IgD-negative memory B cell (primary cell): ENCODE results near the gene FGD6. TPM values are rescaled to one million over a fixed set of nuclear protein-coding genes. Genes with fewer than 3 reads are reported as not detected.
"Not testable (repeated sequence)": the region's sequence is repeated elsewhere in the genome, so short reads cannot be mapped to it uniquely, and the experiment has no call there.

ENCODE experiments used
- H3K27ac Mint-ChIP-seq, 3 donors: one replicate each; pipeline ENCODE4 v1.8.0; 2020 to 2022; ENCODE audit warnings: mild to moderate bottlenecking in 3 of 3, mixed read lengths in 3 of 3, moderate library complexity in 1 of 3
- H3K27me3 Mint-ChIP-seq: one replicate; pipeline ENCODE4 v1.8.0; 2021; ENCODE audit warnings: mixed read lengths
- H3K36me3 Mint-ChIP-seq: one replicate; pipeline ENCODE4 v1.8.0; 2020; ENCODE audit warnings: mild to moderate bottlenecking, mixed read lengths
- H3K4me1 Mint-ChIP-seq, 3 donors: one replicate each; pipeline ENCODE4 v1.8.0; 2020 to 2022; ENCODE audit warnings: mixed read lengths in 3 of 3, mild to moderate bottlenecking in 1 of 3
- H3K4me3 Mint-ChIP-seq, 4 donors: one replicate each; pipeline ENCODE4 v1.8.0; 2020 to 2022; ENCODE audit warnings: mild to moderate bottlenecking in 4 of 4, mixed read lengths in 4 of 4, moderate library complexity in 3 of 4
- H3K9me3 Mint-ChIP-seq, 3 donors: one replicate each; pipeline ENCODE4 v1.8.0; 2020 to 2021; ENCODE audit warnings: mixed read lengths in 3 of 3, mild to moderate bottlenecking in 1 of 3
- polyA plus RNA-seq: library from polyadenylated mRNA; unstranded; fragments of 300-500 nt; fragmentation: Illumina TruSeq; gene quantifications from one replicate; pipeline ENCODE4 v1.2.3, GENCODE V29; 2021

FGD6 gene
- polyA plus RNA-seq, 1 donor from 2014 or later, result 5.0 TPM

- no peaks in the 10 kb centered on the region for H3K9me3 Mint-ChIP-seq
- H3K36me3 Mint-ChIP-seq, result peaks cover 3% of the 10 kb centered on the region
- peaks cover 37 to 57% (median 43%) of the 10 kb centered on the region in 3 donors for H3K4me1 Mint-ChIP-seq
- H3K27me3 Mint-ChIP-seq, result peaks cover 2% of the 10 kb centered on the region
- H3K4me3 Mint-ChIP-seq, result peak overlapping the region in 2 of 4 donors; percentile 6 to 33
- peak overlapping the region; percentile 22 to 81 (median 47) for H3K27ac Mint-ChIP-seq
These were observed 12.1 kb downstream of the FGD6 start for GRCh38 chr12:95205016-95205624.

- peaks cover 35 to 53% (median 42%) of the 10 kb centered on the region in 3 donors for H3K4me1 Mint-ChIP-seq
- peak overlapping the region; percentile 22 to 81 (median 47) for H3K27ac Mint-ChIP-seq
- H3K4me3 Mint-ChIP-seq, result peak overlapping the region in 3 of 4 donors; percentile 41 to 87 (median 61)
- H3K36me3 Mint-ChIP-seq, result peaks cover 3% of the 10 kb centered on the region
- peaks cover 2% of the 10 kb centered on the region for H3K27me3 Mint-ChIP-seq
- no peaks in the 10 kb centered on the region for H3K9me3 Mint-ChIP-seq
These were observed 13.0 kb downstream of the FGD6 start for GRCh38 chr12:95204141-95204866.

GRCh38 chr12:95203487-95204030 is 13.7 kb downstream of the FGD6 start:
- H3K27ac Mint-ChIP-seq, result peak overlapping the region; percentile 54 to 81 (median 64)
- peak overlapping the region; percentile 19 to 65 (median 56) for H3K4me3 Mint-ChIP-seq
- peaks cover 3% of the 10 kb centered on the region for H3K36me3 Mint-ChIP-seq
- peaks cover 38 to 53% (median 45%) of the 10 kb centered on the region in 3 donors for H3K4me1 Mint-ChIP-seq
- H3K9me3 Mint-ChIP-seq, result no peaks in the 10 kb centered on the region
- peaks cover 2% of the 10 kb centered on the region for H3K27me3 Mint-ChIP-seq

GRCh38 chr12:95202691-95203486 is 14.4 kb downstream of the FGD6 start:
- peak overlapping the region; percentile 54 to 83 (median 64) for H3K27ac Mint-ChIP-seq
- H3K27me3 Mint-ChIP-seq, result peaks cover 2% of the 10 kb centered on the region
- H3K9me3 Mint-ChIP-seq, result no peaks in the 10 kb centered on the region
- peak overlapping the region; percentile 19 to 86 (median 58) for H3K4me3 Mint-ChIP-seq
- H3K4me1 Mint-ChIP-seq, result peaks cover 40 to 60% (median 48%) of the 10 kb centered on the region in 3 donors
- peaks cover 3% of the 10 kb centered on the region for H3K36me3 Mint-ChIP-seq

- Mint-ChIP-seq H3K9me3 (no peaks in the 10 kb centered on the region), H3K4me1 (peaks cover 40 to 61% (median 51%) of the 10 kb centered on the region in 3 donors), H3K36me3 (peaks cover 3% of the 10 kb centered on the region), H3K27me3 (peaks cover 6% of the 10 kb centered on the region), H3K4me3 (peak overlapping the region; percentile 39 to 93 (median 70)), H3K27ac (peak overlapping the region; percentile 4 to 82 (median 79))
These were observed 16.1 kb downstream of the FGD6 start for GRCh38 chr12:95201056-95201670.

GRCh38 chr12:95200128-95200894 is 17.0 kb downstream of the FGD6 start:
- Mint-ChIP-seq H3K27me3 (peaks cover 6% of the 10 kb centered on the region), H3K27ac (peak overlapping the region; percentile 79 to 95 (median 93)), H3K9me3 (no peaks in the 10 kb centered on the region), H3K4me3 (peak overlapping the region; percentile 34 to 93 (median 56)), H3K4me1 (peaks cover 37 to 56% (median 46%) of the 10 kb centered on the region in 3 donors), H3K36me3 (peaks cover 3% of the 10 kb centered on the region)

GRCh38 chr12:95198914-95199313 is 18.4 kb downstream of the FGD6 start:
- peaks cover 6% of the 10 kb centered on the region for H3K27me3 Mint-ChIP-seq
- H3K4me1 Mint-ChIP-seq, result peaks cover 32 to 46% (median 39%) of the 10 kb centered on the region in 3 donors
- H3K9me3 Mint-ChIP-seq, result no peaks in the 10 kb centered on the region
- H3K27ac Mint-ChIP-seq, result peak overlapping the region; percentile 79 to 95 (median 93)
- peaks cover 3% of the 10 kb centered on the region for H3K36me3 Mint-ChIP-seq
- H3K4me3 Mint-ChIP-seq, result peak overlapping the region; percentile 56 to 86 (median 72)

GRCh38 chr12:95197636-95198035 is 19.6 kb downstream of the FGD6 start:
- Mint-ChIP-seq H3K4me1 (peaks cover 25 to 37% (median 32%) of the 10 kb centered on the region in 3 donors), H3K27me3 (peaks cover 6% of the 10 kb centered on the region), H3K27ac (peak overlapping the region; percentile 50 to 93 (median 79)), H3K9me3 (no peaks in the 10 kb centered on the region), H3K4me3 (peak overlapping the region in 3 of 4 donors; percentile 15 to 52 (median 16)), H3K36me3 (peaks cover 4% of the 10 kb centered on the region)

- peaks cover 30 to 37% (median 36%) of the 10 kb centered on the region in 3 donors for H3K4me1 Mint-ChIP-seq
- not testable (repeated sequence) for H3K36me3 Mint-ChIP-seq, H3K4me3 Mint-ChIP-seq, H3K27me3 Mint-ChIP-seq, H3K9me3 Mint-ChIP-seq
- peak overlapping the region; percentile 10 to 93 (median 79) for H3K27ac Mint-ChIP-seq
These were observed 20.2 kb downstream of the FGD6 start for GRCh38 chr12:95196875-95197569.

- Mint-ChIP-seq H3K4me1 (peaks cover 21 to 26% (median 24%) of the 10 kb centered on the region in 3 donors), H3K9me3 (peaks cover 0 to 2% (median 0%) of the 10 kb centered on the region in 3 donors), H3K4me3 (no peak overlapping the region)
These were observed 22.1 kb downstream of the FGD6 start for GRCh38 chr12:95195122-95195521.

GRCh38 chr12:95193139-95193538 is 24.1 kb downstream of the FGD6 start:
- Mint-ChIP-seq H3K4me1 (peaks cover 12 to 19% (median 14%) of the 10 kb centered on the region in 3 donors), H3K27ac (no peak overlapping the region), H3K36me3 (peaks cover 5% of the 10 kb centered on the region), H3K9me3 (peaks cover 0 to 2% (median 0%) of the 10 kb centered on the region in 3 donors), H3K4me3 (no peak overlapping the region), H3K27me3 (peaks cover 4% of the 10 kb centered on the region)

More at GRCh38 chr12:95195122-95195521, 22.1 kb downstream of the FGD6 start:
- H3K27ac Mint-ChIP-seq, result no peak overlapping the region
- H3K36me3 Mint-ChIP-seq, result peaks cover 5% of the 10 kb centered on the region
- H3K27me3 Mint-ChIP-seq, result peaks cover 4% of the 10 kb centered on the region

- peak overlapping the region in 1 of 4 donors; percentile 39 for H3K4me3 Mint-ChIP-seq
- peaks cover 6% of the 10 kb centered on the region for H3K36me3 Mint-ChIP-seq
- H3K9me3 Mint-ChIP-seq, result peaks cover 0 to 2% (median 0%) of the 10 kb centered on the region in 3 donors
- no peak overlapping the region for H3K27ac Mint-ChIP-seq
- peaks cover 11 to 19% (median 15%) of the 10 kb centered on the region in 3 donors for H3K4me1 Mint-ChIP-seq
- H3K27me3 Mint-ChIP-seq, result no peaks in the 10 kb centered on the region
These were observed 25.0 kb downstream of the FGD6 start for GRCh38 chr12:95192271-95192670.
